Measurements from ENCODE around the gene SLC7A5. TPM values are rescaled to one million over a fixed set of nuclear protein-coding genes. Genes with fewer than 3 reads are reported as not detected.
A peak's percentile ranks its signal among the peaks of the same experiment; 100 is the strongest.
"Not testable (repeated sequence)": the region's sequence is repeated elsewhere in the genome, so short reads cannot be mapped to it uniquely, and the experiment has no call there.

SLC7A5 gene
- polyA plus RNA-seq, 1 experiment = 17.9 TPM

GRCh38 chr16:87816507-87817100 lies 52.7 kb downstream of the SLC7A5 start:
- ChIA-PET CTCF (interaction anchor here (1.5 kb wide), 1 partner anchor 37 kb away, joined by 5 read pairs; no protein-coding TSS in a partner anchor), POLR2A (interaction anchor here (0.6 kb wide), 1 partner anchor 737 kb away, joined by 4 read pairs; no protein-coding TSS in a partner anchor)
- no peak for TF ChIP-seq CTCF (IDR thresholded peaks at IDR 0.05; ENCODE audit: low read depth, low read length)
- Histone ChIP-seq H3K4me3 (ENCODE audit: low read depth, low read length) (no peak overlapping the region), H3K27ac (ENCODE audit: low read depth, low read length) (no peak overlapping the region), H3K27me3 (ENCODE audit: control insufficient read depth, insufficient read depth, low read length) (peaks cover 13% of the 10 kb centered on the region), H3K9me3 (ENCODE audit: control insufficient read depth, insufficient read depth, low read length) (peaks cover 46% of the 10 kb centered on the region)
- no peak for DNase-seq (ENCODE audit: low read depth, low spot score)

- CTCF ChIA-PET = interaction anchor here (0.9 to 1.5 kb wide), 2 partner anchors 36 to 56 kb away, joined by 3 to 5 read pairs; no protein-coding TSS in a partner anchor
- Histone ChIP-seq H3K27me3 (ENCODE audit: control insufficient read depth, insufficient read depth, low read length) (peaks cover 13% of the 10 kb centered on the region), H3K4me3 (ENCODE audit: low read depth, low read length) (no peak overlapping the region), H3K27ac (ENCODE audit: low read depth, low read length) (no peak overlapping the region), H3K9me3 (ENCODE audit: control insufficient read depth, insufficient read depth, low read length) (peaks cover 46% of the 10 kb centered on the region)
- POLR2A ChIA-PET = interaction anchor here (0.6 kb wide), 1 partner anchor 23 kb away, joined by 5 read pairs; no protein-coding TSS in a partner anchor
- TF ChIP-seq CTCF (IDR thresholded peaks at IDR 0.05; ENCODE audit: low read depth, low read length) = 0 out of 2 replicates have a peak, but pooled peaks have one; percentile 14
- DNase-seq (ENCODE audit: low read depth, low spot score) = no peak
Measured at GRCh38 chr16:87815567-87815966, 53.7 kb downstream of the SLC7A5 start.

GRCh38 chr16:87812200-87812656 lies 57.1 kb downstream of the SLC7A5 start:
- ChIA-PET CTCF (no interaction called here), POLR2A (no interaction called here)
- peaks cover 27% of the 10 kb centered on the region for H3K9me3 ChIP-seq (ENCODE audit: control insufficient read depth, insufficient read depth, low read length)
- peaks cover 7% of the 10 kb centered on the region for H3K27me3 ChIP-seq (ENCODE audit: control insufficient read depth, insufficient read depth, low read length)
- DNase-seq (ENCODE audit: low read depth, low spot score) = no peak
- no peak overlapping the region for H3K4me3 ChIP-seq (ENCODE audit: low read depth, low read length)
- TF ChIP-seq CTCF (IDR thresholded peaks at IDR 0.05; ENCODE audit: low read depth, low read length) = no peak
- no peak overlapping the region for H3K27ac ChIP-seq (ENCODE audit: low read depth, low read length)

GRCh38 chr16:87811454-87811853 lies 57.9 kb downstream of the SLC7A5 start:
- H3K27me3 ChIP-seq (ENCODE audit: control insufficient read depth, insufficient read depth, low read length); H3K4me3 ChIP-seq (ENCODE audit: low read depth, low read length); CTCF ChIA-PET; POLR2A ChIA-PET; DNase-seq (ENCODE audit: low read depth, low spot score); H3K27ac ChIP-seq (ENCODE audit: low read depth, low read length): not testable (repeated sequence)
- H3K9me3 ChIP-seq (ENCODE audit: control insufficient read depth, insufficient read depth, low read length) = peaks cover 19% of the 10 kb centered on the region

- no peak for DNase-seq (ENCODE audit: low read depth, low spot score)
- CTCF ChIA-PET = no interaction called here
- Histone ChIP-seq H3K4me3 (ENCODE audit: low read depth, low read length) (no peak overlapping the region), H3K27me3 (ENCODE audit: control insufficient read depth, insufficient read depth, low read length) (peaks cover 8% of the 10 kb centered on the region), H3K9me3 (ENCODE audit: control insufficient read depth, insufficient read depth, low read length) (peaks cover 10% of the 10 kb centered on the region), H3K27ac (ENCODE audit: low read depth, low read length) (no peak overlapping the region)
- POLR2A ChIA-PET = no interaction called here
- no peak for TF ChIP-seq CTCF (IDR thresholded peaks at IDR 0.05; ENCODE audit: low read depth, low read length)
Measured at GRCh38 chr16:87809150-87809902, 60.0 kb downstream of the SLC7A5 start.
